Endothelial cell of umbilical vein (primary cell): Measurements from ENCODE around the gene FXYD3.

Experiments
- EZH2 ChIP-seq: IDR thresholded peaks from 2 replicates; pipeline ENCODE4 v1.6.1; 2012; ENCODE audit warnings: borderline replicate concordance, low read depth, mild to moderate bottlenecking, moderate library complexity, low read length, inconsistent platforms; ENCODE audit not compliant: severe bottlenecking
- FOS ChIP-seq: IDR thresholded peaks from 2 replicates; pipeline ENCODE4 v1.6.1; 2011; ENCODE audit warnings: mild to moderate bottlenecking, low read length, moderate library complexity, borderline replicate concordance; ENCODE audit not compliant: insufficient read depth
- GATA2 ChIP-seq: IDR thresholded peaks from 2 replicates; pipeline ENCODE4 v1.7.0; 2011; ENCODE audit warnings: low read depth, mild to moderate bottlenecking, moderate library complexity, mixed read lengths, low read length; ENCODE audit not compliant: insufficient read length, insufficient read depth
- JUN ChIP-seq: IDR thresholded peaks from 2 replicates; pipeline ENCODE4 v1.6.1; 2011; ENCODE audit warnings: borderline replicate concordance, low read depth; ENCODE audit not compliant: insufficient read length, insufficient read depth
- MAX ChIP-seq: IDR thresholded peaks from 2 replicates; pipeline ENCODE4 v1.6.1; 2011; ENCODE audit not compliant: insufficient read depth, insufficient read length
- MYC ChIP-seq: IDR thresholded peaks from one replicate; pipeline ENCODE4 v1.6.1; 2011; ENCODE audit warnings: mild to moderate bottlenecking, low read depth, low read length
- POLR2A ChIP-seq: IDR thresholded peaks from 2 replicates; pipeline ENCODE4 v1.6.1; 2012; ENCODE audit warnings: low read depth, mild to moderate bottlenecking, control low read depth, low read length
- POLR2AphosphoS5 ChIP-seq: IDR thresholded peaks from 2 replicates; pipeline ENCODE4 v1.6.1; 2012; ENCODE audit warnings: low read depth, mild to moderate bottlenecking, control low read depth, low read length, moderate library complexity; ENCODE audit not compliant: insufficient read depth
- TF ChIP-seq, protein P1 (sequence below), 2 donors: IDR thresholded peaks; 1 replicate in 1 of 2; 2 replicates in 1 of 2; pipeline ENCODE4 v1.5.1; 2011; ENCODE audit warnings: low read length in 2 of 2, mild to moderate bottlenecking in 2 of 2, moderate library complexity in 2 of 2, control low read depth in 1 of 2, inconsistent platforms in 1 of 2, low read depth in 1 of 2; ENCODE audit not compliant: insufficient read depth in 1 of 2; ENCODE audit errors: extremely low read depth in 1 of 2

DNA sequence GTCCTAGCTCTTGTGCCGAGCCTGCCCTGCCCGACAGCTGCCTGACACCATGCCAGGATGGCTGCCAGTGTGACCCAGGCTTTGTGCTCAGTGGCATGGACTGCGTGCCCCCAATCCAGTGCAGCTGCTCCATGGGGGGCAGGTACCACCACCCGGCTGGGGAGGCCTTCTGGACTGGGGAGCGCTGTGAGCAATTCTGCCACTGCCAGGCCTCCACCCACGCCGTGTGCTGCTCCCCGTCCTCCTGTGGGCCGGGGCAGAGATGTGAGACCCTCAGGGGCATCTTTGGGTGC, 9.4 kb upstream of the FXYD3 start:
- TF ChIP-seq POLR2A (no peak), EZH2 (no peak), POLR2AphosphoS5 (no peak), MYC (no peak), MAX (no peak), JUN (no peak), FOS (no peak), GATA2 (no peak)
- TF ChIP-seq, protein P1, sequence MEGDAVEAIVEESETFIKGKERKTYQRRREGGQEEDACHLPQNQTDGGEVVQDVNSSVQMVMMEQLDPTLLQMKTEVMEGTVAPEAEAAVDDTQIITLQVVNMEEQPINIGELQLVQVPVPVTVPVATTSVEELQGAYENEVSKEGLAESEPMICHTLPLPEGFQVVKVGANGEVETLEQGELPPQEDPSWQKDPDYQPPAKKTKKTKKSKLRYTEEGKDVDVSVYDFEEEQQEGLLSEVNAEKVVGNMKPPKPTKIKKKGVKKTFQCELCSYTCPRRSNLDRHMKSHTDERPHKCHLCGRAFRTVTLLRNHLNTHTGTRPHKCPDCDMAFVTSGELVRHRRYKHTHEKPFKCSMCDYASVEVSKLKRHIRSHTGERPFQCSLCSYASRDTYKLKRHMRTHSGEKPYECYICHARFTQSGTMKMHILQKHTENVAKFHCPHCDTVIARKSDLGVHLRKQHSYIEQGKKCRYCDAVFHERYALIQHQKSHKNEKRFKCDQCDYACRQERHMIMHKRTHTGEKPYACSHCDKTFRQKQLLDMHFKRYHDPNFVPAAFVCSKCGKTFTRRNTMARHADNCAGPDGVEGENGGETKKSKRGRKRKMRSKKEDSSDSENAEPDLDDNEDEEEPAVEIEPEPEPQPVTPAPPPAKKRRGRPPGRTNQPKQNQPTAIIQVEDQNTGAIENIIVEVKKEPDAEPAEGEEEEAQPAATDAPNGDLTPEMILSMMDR (IDR thresholded peaks at IDR 0.05; ENCODE audit: extremely low read depth in 1 of 2, insufficient read depth in 1 of 2, low read depth in 1 of 2, low read length in 2 of 2), result no peak
